Panc1 (cell line): ENCODE results near the gene RPS6KL1.
A peak's percentile ranks its signal among the peaks of the same experiment; 100 is the strongest.

Experiments used
- POLR2AphosphoS5 ChIP-seq: IDR thresholded peaks from 2 replicates; pipeline ENCODE4 v1.6.1; 2012; ENCODE audit warnings: mild to moderate bottlenecking, low read depth, low read length, moderate library complexity
- TF ChIP-seq, protein P1 (sequence below): fragments of 450-650 bp; IDR thresholded peaks from 2 replicates; pipeline ENCODE4 v1.5.1; 2017; ENCODE audit warnings: mild to moderate bottlenecking

DNA sequence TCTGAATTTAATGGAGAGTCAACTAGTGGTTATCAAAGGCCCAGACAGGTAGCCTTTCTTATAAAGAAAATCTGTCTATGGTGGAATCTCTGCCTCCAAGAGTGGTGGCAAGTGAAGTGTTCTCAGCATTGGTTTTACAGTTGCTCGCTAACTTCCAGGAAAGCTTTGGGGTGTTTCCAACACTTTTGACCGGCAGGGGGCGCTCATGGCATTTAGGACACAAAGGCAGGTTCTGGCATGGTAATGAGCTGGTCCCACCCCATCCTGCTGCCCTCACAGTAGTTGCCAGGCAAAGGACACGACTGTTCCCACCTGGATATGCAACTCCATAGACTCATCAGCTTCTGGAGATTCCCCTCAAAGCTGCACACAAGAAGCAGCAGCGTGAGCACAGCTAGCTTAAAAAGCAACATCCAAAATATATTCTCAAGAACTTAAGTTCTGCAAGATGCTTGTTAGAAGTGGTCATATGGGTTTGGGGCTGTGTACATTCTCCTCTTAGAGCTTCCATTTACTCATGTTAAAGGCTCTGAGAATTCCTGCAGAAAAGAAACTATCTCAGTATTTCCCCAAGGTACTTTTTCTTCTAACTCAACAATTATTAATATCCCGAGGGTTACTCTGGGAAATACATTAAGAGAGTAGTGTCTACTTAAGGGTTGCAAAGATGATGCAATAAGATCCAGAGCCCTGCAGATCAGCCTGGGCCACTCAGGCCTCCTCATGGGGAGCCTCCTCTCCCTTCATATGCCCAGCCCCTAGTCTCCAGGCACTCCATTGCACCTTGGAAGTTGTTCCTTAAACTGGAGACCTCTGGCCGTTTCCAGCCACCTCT, 61.9 kb downstream of the RPS6KL1 start:
- TF ChIP-seq, protein P1, sequence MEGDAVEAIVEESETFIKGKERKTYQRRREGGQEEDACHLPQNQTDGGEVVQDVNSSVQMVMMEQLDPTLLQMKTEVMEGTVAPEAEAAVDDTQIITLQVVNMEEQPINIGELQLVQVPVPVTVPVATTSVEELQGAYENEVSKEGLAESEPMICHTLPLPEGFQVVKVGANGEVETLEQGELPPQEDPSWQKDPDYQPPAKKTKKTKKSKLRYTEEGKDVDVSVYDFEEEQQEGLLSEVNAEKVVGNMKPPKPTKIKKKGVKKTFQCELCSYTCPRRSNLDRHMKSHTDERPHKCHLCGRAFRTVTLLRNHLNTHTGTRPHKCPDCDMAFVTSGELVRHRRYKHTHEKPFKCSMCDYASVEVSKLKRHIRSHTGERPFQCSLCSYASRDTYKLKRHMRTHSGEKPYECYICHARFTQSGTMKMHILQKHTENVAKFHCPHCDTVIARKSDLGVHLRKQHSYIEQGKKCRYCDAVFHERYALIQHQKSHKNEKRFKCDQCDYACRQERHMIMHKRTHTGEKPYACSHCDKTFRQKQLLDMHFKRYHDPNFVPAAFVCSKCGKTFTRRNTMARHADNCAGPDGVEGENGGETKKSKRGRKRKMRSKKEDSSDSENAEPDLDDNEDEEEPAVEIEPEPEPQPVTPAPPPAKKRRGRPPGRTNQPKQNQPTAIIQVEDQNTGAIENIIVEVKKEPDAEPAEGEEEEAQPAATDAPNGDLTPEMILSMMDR = peak; percentile 87
- TF ChIP-seq POLR2AphosphoS5 = no peak
